ENCODE results near the gene RNF224.
"Not testable (repeated sequence)": the region's sequence is repeated elsewhere in the genome, so short reads cannot be mapped to it uniquely, and the experiment has no call there.

The RNF224 gene

DNA sequence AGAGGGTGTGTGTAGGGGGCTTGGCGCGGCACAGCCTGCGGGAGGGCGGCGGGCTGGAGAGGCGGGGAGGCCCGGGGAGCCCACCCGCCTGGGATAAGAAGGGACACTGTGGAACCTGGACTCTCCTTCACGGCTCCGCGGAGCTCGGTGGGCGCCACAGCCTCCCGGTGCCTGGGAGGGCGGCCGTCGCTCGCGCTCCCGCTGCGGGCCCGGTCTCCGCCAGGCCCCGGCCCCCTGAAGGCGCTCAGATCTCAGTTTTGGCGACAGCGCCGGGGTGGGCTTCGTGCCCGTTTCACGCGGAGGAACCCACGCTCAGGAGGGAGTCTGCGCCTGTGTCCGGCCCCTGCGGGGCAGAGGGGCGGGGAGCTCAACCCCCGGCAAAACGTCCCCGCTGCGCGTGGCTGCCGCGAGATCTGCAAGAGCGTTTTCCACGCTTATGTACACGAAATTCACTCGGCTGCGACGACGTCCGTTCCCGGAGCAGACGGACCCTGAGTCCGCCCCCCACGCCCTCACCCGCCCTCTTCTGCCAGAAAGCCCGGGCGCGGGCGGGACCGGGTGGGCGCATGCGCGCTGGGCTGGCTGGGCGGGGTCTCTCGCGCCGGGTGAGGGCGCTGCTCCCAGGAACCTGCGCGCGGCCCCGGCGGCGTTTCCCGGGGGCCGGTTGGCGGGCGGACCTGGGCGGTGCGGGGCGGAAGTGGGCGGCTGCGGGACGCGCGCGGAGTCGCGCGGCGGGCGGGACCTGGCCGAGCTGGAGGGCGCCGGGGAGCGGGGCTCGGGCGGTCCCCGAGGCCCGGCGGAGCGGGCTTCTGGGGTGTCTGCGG, 27.5 kb downstream of the RNF224 start, which contains the start of gene NELFB:
NELFB (plus strand) TSS at position 704 of the 824 bp plus-strand sequence.
- Mint-ChIP-seq H3K27ac (peak within 1 kb of the TSS; percentile 85), H3K4me3 (peak within 1 kb of the TSS; percentile 86), H3K4me1 (ENCODE audit: low read depth) (peaks cover 17% of the 10 kb centered on the region), H3K27me3 (no peaks in the 10 kb centered on the region), H3K36me3 (ENCODE audit: low read depth) (peaks cover 8% of the 10 kb centered on the region), H3K9me3 (no peaks in the 10 kb centered on the region)

DNA sequence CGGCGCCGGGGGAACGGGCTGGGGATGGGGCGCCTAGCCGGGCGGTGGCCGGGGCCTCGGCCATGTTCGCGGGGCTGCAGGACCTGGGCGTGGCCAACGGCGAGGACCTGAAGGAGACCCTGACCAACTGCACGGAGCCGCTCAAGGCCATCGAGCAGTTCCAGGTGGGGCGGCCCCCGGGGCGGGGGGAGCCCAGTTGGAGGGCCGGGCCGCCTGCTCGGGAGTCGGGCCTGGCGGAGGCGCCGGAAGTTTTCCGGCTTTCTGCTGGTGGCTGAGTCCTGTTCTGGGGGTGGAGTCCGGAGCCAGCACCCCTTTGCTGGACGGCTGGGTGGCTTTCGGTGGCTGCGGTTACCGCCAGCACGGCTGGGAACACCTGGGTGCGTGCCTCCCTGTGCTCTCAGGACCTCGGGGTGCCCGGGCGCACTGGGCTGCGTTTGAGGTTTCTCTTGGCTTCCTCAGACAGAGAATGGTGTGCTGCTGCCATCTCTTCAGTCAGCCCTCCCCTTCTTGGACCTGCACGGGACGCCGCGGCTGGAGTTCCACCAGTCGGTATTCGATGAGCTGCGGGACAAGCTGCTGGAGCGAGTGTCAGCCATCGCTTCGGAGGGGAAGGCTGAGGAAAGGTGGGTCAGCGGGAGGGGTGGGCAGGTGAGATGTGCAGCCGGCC, 28.3 kb downstream of the RNF224 start:
- H3K36me3 Mint-ChIP-seq (ENCODE audit: low read depth), result peaks cover 8% of the 10 kb centered on the region
- H3K4me1 Mint-ChIP-seq (ENCODE audit: low read depth), result peaks cover 17% of the 10 kb centered on the region
- H3K9me3 Mint-ChIP-seq, result no peaks in the 10 kb centered on the region
- H3K27ac Mint-ChIP-seq, result peak overlapping the region; percentile 61
- no peaks in the 10 kb centered on the region for H3K27me3 Mint-ChIP-seq
- H3K4me3 Mint-ChIP-seq, result peak overlapping the region; percentile 86

DNA sequence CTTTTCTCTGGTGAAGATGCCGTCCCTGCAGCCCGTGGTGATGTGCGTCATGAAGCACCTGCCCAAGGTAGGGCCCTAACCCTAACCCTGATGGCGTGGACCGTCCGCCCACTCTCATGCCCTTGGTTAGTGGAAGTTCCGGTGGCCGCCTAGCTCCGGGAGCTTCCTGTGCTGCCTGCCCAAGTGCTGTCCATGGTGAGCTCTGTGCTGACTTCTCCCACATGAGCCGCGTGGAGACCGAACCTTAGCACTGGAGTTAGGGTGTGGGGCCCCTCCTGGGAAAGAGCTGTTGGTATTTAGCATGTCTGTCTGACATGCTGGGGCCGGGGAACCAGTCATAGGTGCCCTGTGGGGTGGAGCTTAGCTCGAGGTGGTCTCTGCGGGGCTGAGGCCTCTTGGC, 29.1 kb downstream of the RNF224 start:
- Mint-ChIP-seq H3K4me3 (peak overlapping the region; percentile 86), H3K27me3 (no peaks in the 10 kb centered on the region), H3K36me3 (ENCODE audit: low read depth) (peaks cover 8% of the 10 kb centered on the region), H3K9me3 (no peaks in the 10 kb centered on the region), H3K4me1 (ENCODE audit: low read depth) (peaks cover 17% of the 10 kb centered on the region), H3K27ac (peak overlapping the region; percentile 45)

DNA sequence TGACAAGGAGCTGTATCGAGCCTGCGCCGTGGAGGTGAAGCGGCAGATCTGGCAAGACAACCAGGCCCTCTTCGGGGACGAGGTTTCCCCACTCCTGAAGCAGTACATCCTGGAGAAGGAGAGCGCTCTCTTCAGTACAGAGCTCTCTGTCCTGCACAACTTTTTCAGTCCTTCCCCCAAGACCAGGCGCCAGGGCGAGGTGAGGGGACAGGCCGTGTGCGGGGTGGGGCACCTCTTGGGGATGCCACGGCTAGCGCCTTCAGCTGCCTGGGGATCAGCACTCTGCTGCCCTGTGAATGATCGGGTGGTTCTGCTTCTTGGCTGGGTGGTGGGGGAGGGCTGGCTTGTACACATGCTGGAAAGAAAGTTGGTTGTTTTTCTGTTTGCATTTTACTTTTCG, 29.6 kb downstream of the RNF224 start:
- H3K27ac Mint-ChIP-seq, result no peak overlapping the region
- peaks cover 13% of the 10 kb centered on the region for H3K36me3 Mint-ChIP-seq (ENCODE audit: low read depth)
- no peaks in the 10 kb centered on the region for H3K27me3 Mint-ChIP-seq
- H3K4me1 Mint-ChIP-seq (ENCODE audit: low read depth), result peaks cover 17% of the 10 kb centered on the region
- peak overlapping the region; percentile 86 for H3K4me3 Mint-ChIP-seq
- H3K9me3 Mint-ChIP-seq, result no peaks in the 10 kb centered on the region

DNA sequence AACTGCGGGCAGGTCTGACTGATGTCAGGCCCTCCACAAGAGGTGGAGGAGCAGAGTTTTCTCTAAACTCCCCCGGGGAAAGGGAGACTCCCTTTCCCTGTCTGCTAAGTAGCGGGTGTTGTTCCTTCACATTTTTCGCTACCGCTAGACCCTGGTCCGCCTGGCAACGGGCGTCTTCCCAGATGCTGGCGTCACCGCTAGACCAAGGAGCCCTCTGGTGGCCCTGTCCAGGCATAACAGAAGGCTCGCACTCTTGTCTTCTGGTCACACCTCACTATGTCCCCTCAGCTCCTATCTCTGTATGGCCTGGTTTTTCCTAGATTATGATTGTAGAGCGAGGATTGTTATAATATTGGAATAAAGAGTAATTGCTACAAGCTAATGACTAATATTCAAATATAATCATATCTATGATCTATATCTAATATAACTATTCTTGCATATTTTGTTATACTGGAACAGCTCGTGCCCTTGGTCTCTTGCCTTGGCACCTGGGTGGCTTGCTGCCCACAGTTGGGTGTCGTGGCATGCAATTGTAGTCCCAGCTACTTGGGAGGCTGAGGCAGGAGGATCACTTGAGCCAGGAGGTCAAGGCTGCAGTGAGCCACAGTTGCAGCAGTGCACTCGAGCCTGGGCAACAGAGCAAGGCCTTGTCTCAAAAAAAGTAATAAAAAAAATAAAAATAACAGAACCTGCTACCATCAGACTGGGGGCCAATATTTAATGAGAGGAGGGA, 35.0 kb downstream of the RNF224 start:
- H3K4me1 Mint-ChIP-seq (ENCODE audit: low read depth); H3K27me3 Mint-ChIP-seq; H3K4me3 Mint-ChIP-seq; H3K9me3 Mint-ChIP-seq; H3K27ac Mint-ChIP-seq: not testable (repeated sequence)
- H3K36me3 Mint-ChIP-seq (ENCODE audit: low read depth), result peaks cover 23% of the 10 kb centered on the region

DNA sequence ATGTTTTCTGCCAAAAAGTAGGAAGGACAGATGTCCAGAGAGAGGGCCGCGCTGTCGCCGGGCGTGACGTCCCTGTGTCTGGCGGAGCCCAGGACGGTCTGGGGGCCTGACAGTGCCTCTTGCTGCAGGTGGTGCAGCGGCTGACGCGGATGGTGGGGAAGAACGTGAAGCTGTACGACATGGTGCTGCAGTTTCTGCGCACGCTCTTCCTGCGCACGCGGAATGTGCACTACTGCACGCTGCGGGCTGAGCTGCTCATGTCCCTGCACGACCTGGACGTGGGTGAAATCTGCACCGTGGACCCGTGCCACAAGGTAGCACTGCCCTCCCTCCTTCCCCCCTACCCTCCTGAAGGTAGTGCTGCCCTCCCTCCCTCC, 35.6 kb downstream of the RNF224 start:
- H3K27me3 Mint-ChIP-seq, result no peaks in the 10 kb centered on the region

DNA sequence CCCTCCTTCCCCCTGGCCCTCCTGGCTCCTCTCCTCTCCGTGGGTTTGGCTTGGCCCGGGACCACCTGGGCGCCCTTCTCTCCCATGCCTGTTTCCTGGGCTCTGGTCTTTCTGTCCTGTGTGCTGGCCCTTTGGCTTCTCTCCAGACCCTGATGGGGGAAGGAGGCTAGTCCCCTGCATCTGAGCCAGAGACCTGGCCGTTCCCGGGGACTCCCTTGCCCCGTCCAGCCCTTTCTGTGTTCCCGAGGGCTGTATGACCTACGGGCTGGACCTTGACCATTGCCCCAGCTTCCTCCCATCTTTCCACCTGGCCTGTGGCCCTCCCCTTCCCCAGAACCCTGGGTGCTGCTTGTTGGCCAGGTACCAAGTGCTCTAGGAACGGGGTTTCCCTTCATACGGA, 36.2 kb downstream of the RNF224 start:
- Mint-ChIP-seq H3K4me1 (ENCODE audit: low read depth) (peaks cover 4% of the 10 kb centered on the region), H3K9me3 (no peaks in the 10 kb centered on the region), H3K4me3 (no peak overlapping the region), H3K27me3 (no peaks in the 10 kb centered on the region), H3K36me3 (ENCODE audit: low read depth) (peaks cover 30% of the 10 kb centered on the region), H3K27ac (no peak overlapping the region)

More for the DNA sequence above, 35.6 kb downstream of the RNF224 start:
- Mint-ChIP-seq H3K36me3 (ENCODE audit: low read depth) (peaks cover 28% of the 10 kb centered on the region), H3K9me3 (no peaks in the 10 kb centered on the region), H3K27ac (no peak overlapping the region), H3K4me3 (no peak overlapping the region), H3K4me1 (ENCODE audit: low read depth) (peaks cover 3% of the 10 kb centered on the region)

DNA sequence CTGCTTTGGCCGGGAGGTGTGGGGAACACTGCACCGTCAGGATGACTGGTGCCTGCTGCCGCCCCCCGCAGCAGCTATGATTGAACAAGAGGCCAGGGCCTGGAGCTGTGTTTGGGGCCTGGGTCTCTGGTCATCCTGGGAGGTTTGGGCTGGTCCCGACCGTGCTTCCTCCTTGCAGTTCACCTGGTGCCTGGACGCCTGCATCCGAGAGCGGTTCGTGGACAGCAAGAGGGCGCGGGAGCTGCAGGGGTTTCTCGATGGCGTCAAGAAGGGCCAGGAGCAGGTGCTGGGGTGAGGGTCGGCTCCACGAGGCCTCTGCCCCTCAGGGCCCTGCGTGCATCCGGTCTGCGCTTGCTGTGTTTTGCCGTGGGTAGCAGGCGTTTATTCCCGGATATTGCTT, 36.8 kb downstream of the RNF224 start:
- Mint-ChIP-seq H3K27ac (no peak overlapping the region), H3K27me3 (no peaks in the 10 kb centered on the region), H3K9me3 (no peaks in the 10 kb centered on the region), H3K4me3 (no peak overlapping the region), H3K36me3 (ENCODE audit: low read depth) (peaks cover 30% of the 10 kb centered on the region), H3K4me1 (ENCODE audit: low read depth) (peaks cover 7% of the 10 kb centered on the region)

DNA sequence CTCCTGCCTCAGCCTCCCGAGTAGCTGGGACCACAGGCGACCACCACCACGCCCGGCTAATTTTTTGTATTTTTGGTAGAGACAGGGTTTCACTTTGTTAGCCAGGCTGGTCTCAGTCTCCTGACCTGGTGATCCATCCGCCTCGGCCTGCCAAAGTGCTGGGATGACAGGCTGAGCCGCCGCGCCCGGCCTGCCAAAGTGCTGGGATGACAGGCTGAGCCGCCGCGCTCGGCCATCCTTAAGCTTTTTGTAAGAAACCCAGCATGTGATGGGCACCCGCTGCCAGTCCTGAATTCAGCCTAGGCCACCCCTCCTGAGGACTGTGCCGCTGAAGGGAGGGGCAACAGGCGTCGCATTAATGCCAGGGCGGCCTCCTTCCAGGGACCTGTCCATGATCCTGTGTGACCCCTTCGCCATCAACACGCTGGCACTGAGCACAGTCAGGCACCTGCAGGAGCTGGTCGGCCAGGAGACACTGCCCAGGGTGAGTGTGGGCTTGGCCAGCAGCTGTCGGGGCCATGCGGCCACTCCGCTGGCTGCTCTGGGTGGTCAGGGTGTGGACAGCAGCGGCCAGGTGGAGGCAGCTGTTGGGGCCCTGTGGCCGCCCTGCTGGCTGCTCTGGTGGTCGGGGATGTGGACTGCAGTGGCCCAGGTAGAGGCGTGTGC, 38.3 kb downstream of the RNF224 start:
- H3K27me3 Mint-ChIP-seq, result no peaks in the 10 kb centered on the region
- no peak overlapping the region for H3K27ac Mint-ChIP-seq
- no peak overlapping the region for H3K4me3 Mint-ChIP-seq
- no peaks in the 10 kb centered on the region for H3K9me3 Mint-ChIP-seq
- peaks cover 33% of the 10 kb centered on the region for H3K36me3 Mint-ChIP-seq (ENCODE audit: low read depth)
- H3K4me1 Mint-ChIP-seq (ENCODE audit: low read depth), result peaks cover 7% of the 10 kb centered on the region

DNA sequence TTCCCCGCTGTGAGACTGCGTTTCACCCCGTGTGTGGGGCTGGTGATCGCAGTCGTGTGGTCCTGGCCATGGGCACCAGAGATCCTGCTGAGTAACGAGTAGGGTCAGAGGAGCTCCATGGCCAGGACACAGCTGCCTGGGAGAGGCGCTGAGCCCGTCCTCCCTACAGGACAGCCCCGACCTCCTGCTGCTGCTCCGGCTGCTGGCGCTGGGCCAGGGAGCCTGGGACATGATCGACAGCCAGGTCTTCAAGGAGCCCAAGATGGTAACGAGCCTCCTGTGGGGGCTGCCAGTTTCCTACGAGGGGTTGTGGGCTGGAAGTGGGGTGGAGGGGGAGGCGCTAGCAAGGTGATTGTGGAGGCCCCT, 38.8 kb downstream of the RNF224 start:
- no peak overlapping the region for H3K4me3 Mint-ChIP-seq
- no peaks in the 10 kb centered on the region for H3K9me3 Mint-ChIP-seq
- H3K4me1 Mint-ChIP-seq (ENCODE audit: low read depth), result peaks cover 11% of the 10 kb centered on the region
- H3K27ac Mint-ChIP-seq, result no peak overlapping the region
- H3K36me3 Mint-ChIP-seq (ENCODE audit: low read depth), result peaks cover 36% of the 10 kb centered on the region
- no peaks in the 10 kb centered on the region for H3K27me3 Mint-ChIP-seq

DNA sequence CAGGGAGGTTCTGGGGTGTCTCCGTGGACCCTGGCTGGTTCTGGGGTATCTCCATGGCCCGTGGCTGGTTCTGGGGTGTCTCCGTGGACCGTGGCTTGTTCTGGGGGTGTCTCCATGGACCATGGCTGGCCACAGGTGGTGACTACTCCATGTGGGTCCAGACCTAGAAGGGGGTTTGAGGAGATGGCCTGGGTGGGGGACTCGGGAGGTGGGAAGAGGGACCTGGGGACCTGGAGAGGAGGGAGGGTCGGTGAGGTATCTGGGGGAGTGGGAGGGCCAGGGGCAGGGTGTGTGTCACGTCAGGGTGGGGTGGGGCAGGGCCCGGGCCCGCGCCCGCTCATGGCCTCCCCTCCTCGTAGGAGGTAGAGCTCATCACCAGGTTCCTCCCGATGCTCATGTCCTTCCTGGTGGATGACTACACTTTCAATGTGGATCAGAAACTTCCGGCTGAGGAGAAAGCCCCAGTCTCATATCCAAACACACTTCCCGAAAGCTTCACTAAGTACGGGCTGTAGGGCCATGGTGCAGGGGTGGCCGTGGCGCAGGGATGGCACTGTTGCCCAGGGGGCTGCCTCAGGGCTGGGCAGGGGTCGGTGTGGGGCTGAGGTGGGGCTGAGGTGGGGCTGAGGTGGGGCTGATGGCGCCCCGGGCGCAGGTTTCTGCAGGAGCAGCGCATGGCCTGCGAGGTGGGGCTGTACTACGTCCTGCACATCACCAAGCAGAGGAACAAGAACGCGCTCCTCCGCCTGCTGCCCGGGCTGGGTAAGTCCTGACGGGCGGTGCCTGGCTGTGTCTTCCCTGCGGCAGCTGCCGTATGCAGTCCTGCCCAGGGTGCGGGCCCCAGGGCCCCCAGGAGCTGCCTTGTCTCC, 39.5 kb downstream of the RNF224 start:
- peaks cover 15% of the 10 kb centered on the region for H3K4me1 Mint-ChIP-seq (ENCODE audit: low read depth)
- H3K4me3 Mint-ChIP-seq, result no peak overlapping the region
- no peak overlapping the region for H3K27ac Mint-ChIP-seq
- no peaks in the 10 kb centered on the region for H3K9me3 Mint-ChIP-seq
- H3K36me3 Mint-ChIP-seq (ENCODE audit: low read depth), result peaks cover 36% of the 10 kb centered on the region
- H3K27me3 Mint-ChIP-seq, result no peaks in the 10 kb centered on the region

DNA sequence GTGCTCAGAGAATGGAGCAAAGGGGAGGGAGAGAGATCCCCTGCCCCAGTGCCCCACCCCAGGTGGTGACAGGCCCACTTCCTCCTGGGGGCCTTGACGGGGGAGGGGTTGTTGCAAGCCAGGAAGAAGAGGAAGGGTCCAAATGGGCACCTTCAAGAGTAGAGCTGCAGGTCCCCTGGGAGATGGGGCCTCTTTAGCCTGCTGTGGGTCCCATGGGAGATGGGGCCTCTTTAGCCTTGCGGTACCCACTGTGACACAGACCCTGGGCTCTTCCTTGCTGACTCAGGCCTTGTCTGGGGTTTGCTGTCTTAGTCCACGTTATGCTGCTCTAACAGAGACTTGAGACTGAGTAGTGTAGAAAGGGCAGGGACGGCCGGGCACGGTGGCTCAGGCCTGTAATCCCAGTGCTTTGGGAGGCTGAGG, 40.6 kb downstream of the RNF224 start:
- no peak overlapping the region for H3K27ac Mint-ChIP-seq
- no peaks in the 10 kb centered on the region for H3K27me3 Mint-ChIP-seq
- H3K4me3 Mint-ChIP-seq, result no peak overlapping the region
- peaks cover 15% of the 10 kb centered on the region for H3K4me1 Mint-ChIP-seq (ENCODE audit: low read depth)
- H3K36me3 Mint-ChIP-seq (ENCODE audit: low read depth), result peaks cover 31% of the 10 kb centered on the region
- no peaks in the 10 kb centered on the region for H3K9me3 Mint-ChIP-seq

DNA sequence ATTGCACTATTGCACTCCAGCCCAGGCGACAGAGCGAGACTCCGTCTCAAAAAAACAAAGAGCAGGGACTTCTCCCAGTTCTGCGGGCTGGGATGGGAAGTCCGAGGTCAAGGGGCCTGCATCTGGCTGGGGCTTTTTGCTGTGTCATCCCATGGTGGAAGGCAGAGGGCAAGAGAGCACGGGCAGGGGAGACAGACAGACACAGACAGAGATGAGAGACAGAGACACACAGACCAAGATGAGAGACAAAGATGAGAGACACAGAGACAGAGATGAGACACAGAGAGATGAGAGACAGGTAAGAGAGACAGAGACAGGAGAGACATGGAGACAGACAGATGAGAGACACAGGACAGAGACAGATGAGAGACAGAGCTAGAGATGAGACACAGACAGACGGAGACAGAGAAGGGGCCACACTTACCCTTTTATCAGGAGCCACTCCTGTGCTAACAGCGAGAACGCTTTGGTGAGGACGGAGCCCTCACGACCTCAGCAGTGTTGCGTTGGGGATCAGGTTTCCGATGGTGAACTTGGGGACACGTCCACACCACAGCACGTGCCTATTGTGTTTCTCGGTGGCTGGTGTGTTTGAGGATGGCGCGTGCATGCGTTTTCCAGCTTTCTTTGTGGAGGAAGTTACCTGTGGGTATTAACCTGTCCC, 41.4 kb downstream of the RNF224 start:
- Mint-ChIP-seq H3K36me3 (ENCODE audit: low read depth) (peaks cover 31% of the 10 kb centered on the region), H3K27ac (peak overlapping the region; percentile 34), H3K4me1 (ENCODE audit: low read depth) (peaks cover 15% of the 10 kb centered on the region), H3K9me3 (no peaks in the 10 kb centered on the region), H3K4me3 (no peak overlapping the region), H3K27me3 (no peaks in the 10 kb centered on the region)

Measured in stimulated activated naive CD8-positive, alpha-beta T cell treated with anti-CD3 and anti-CD28 coated beads, Interleukin-15, Interleukin-2, amounts not matched to agents 100 ng/mL and 50 ng/mL, for 24 hours (primary cell).